GM12875 (cell line): ENCODE measurements around the gene ABTB1.

Experiments used
- H3K4me3 ChIP-seq: one replicate; pipeline ENCODE4 v1.5.1; 2011; ENCODE audit warnings: low read depth, low read length, control low read depth
- TF ChIP-seq, protein P1 (sequence below): IDR thresholded peaks from 2 replicates; pipeline ENCODE4 v1.5.1; 2011; ENCODE audit warnings: low read depth, mild to moderate bottlenecking, control low read depth, inconsistent platforms, low read length, moderate library complexity, borderline replicate concordance; ENCODE audit not compliant: insufficient read depth

ABTB1 gene

DNA sequence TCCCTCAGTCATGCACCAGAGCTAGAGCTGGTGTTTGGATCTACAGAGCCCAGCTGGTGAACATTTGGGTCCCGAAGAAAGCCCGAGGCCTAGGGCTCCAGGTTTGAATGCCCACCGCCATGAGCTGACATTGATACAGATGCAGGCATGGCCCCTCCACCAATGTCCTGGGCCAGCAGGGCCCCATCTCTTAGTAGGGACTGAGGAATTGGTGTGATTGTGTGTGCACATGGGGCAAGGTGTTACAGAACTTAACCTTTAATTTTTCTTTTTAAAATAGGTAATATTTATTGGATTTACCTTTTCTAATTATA, 32.8 kb upstream of the ABTB1 start:
- H3K4me3 ChIP-seq: no peak overlapping the region
- TF ChIP-seq, protein P1, sequence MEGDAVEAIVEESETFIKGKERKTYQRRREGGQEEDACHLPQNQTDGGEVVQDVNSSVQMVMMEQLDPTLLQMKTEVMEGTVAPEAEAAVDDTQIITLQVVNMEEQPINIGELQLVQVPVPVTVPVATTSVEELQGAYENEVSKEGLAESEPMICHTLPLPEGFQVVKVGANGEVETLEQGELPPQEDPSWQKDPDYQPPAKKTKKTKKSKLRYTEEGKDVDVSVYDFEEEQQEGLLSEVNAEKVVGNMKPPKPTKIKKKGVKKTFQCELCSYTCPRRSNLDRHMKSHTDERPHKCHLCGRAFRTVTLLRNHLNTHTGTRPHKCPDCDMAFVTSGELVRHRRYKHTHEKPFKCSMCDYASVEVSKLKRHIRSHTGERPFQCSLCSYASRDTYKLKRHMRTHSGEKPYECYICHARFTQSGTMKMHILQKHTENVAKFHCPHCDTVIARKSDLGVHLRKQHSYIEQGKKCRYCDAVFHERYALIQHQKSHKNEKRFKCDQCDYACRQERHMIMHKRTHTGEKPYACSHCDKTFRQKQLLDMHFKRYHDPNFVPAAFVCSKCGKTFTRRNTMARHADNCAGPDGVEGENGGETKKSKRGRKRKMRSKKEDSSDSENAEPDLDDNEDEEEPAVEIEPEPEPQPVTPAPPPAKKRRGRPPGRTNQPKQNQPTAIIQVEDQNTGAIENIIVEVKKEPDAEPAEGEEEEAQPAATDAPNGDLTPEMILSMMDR: no peak

DNA sequence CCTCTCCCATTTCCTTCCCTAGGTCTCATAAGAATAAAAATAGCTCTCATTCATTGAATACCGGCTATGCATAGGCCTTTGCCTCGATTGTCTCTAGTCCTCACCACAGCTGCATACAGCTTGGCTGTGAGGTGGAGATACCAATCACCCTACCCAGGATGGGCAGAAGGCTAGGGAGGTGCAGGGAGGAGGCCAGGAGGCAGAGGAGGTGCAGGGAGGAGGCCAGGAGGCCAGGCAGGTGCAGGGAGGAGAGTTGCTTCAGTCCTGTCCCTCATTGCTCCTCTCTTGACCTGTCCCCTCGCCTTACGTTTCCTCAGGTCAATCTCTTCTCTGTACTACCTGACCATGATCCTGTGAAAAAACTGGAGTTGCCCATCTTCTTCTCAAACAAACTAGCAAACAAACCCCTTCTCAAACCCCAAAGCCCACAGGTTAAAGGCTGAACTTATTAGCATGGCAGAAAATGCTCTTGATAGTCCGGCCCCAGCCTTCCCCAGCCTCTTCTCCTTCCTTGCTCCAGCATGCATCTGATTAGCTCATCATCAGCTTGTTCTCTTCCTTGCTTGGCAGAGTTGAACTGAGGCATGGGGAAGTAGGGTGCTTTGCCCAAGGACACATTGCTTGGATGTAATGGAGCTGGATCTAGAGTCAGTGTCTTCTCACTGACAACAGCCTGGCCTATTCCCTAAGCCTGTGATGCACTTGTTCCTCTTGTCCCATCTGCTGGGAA, 27.9 kb upstream of the ABTB1 start:
- TF ChIP-seq, protein P1: no peak

DNA sequence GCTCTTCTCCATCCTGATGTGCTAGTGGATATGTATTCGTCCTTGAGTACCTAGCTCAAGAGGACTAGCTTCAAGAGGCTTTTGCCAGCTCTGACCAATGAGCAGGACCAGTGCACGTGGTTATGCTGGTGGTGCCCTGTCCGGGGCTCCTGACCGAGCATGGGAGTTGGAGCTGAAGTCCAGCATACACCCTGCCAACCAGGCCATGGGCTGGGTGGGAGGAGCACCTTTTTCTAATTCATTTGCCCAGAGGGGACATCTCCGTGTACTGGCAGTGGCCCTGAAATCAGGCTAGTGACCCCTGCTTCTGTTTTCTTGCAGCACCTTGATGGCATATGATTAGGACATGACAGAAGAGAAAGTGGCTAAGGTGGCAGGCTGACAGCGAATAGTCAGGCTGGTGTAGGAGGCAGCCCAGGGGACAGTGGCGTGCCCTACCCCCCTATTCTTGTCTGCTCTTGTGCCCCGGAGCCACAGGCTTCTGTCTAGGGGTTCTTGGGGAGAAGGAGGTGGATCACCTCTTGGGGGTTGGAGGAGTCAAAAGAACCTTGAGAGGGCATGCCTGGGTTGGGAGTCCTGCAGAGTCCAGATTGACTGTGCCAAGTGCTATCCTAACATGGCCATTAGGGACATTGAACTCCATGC, 27.3 kb upstream of the ABTB1 start:
- TF ChIP-seq, protein P1: no peak

More for the DNA sequence above, 27.9 kb upstream of the ABTB1 start:
- no peak overlapping the region for H3K4me3 ChIP-seq

DNA sequence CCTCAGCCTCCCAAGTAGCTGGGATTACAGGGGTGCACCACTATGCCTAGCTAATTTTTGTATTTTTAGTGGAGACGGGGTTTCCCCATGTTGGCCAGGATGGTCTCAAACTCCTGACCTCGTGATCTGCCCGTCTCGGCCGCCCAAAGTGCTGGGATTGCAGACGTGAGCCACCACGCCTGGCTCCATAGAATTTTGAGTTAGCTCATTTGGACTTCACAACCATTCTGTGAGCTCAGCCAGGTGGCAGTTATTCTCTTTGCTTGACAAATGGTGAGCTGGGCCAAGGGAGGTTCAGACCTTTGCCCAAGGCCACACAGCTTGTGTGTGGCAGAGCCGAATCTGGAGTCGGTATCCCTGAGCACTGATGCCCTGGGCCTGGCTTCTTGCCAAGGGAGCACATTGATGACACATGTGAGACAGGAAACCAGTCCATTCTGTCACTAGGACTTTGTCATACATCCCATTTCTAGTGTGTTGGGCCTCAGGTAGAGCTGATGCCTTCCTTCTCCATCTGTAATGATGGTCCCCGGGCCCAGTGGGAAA, 26.2 kb upstream of the ABTB1 start:
- H3K4me3 ChIP-seq: no peak overlapping the region
- TF ChIP-seq, protein P1: no peak

More for the DNA sequence above, 27.3 kb upstream of the ABTB1 start:
- no peak overlapping the region for H3K4me3 ChIP-seq

DNA sequence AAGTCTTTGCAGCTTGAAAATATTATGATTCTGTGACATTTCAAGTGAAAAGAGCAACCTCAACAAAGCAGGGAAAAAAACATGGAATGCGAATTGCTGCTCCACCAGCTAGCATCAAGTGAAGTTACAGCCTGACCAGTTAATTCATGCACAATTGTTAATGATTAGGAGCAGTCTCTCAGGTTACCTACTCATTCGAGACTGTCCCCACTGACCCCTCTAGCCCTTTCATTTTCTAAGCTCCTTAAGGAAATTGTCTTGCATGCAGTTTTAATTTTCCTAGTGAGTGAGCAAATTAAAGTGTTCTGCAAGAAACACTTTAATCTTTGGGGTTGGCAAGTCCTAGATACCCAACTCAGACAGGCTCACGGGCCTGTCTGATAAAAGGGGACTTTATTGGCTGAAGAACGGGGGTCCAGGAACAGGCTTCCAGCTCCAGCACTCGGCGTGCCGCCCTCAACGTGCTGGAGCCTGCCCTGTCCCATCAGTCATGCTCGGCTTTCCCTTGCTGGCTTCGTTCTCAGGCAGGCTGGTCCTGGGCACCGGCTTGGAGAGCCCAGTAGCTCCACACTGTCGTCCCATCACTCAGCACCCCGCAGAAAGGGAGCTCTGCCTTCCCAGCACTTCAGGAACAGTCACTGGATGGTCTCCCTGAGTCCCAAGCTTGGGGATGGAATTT, 25.4 kb upstream of the ABTB1 start:
- TF ChIP-seq, protein P1: no peak
- H3K4me3 ChIP-seq: no peak overlapping the region

DNA sequence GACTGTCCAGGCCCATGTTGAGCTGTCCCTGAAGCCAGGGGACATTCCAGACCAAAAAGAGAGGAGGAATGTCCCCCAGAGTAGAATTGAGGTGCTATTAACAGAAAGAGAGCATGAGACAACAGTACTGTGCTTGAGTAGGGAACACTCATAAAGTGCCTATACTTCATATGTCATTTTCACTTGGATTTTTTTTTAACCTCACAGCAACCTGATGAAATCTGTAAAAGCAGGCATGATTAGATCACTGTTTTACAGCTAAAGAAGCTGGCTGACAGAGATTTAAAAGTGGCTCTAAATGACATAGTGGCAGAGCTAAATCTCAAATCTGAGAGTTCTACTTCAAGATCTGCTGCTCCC, 24.9 kb upstream of the ABTB1 start:
- TF ChIP-seq, protein P1: no peak

DNA sequence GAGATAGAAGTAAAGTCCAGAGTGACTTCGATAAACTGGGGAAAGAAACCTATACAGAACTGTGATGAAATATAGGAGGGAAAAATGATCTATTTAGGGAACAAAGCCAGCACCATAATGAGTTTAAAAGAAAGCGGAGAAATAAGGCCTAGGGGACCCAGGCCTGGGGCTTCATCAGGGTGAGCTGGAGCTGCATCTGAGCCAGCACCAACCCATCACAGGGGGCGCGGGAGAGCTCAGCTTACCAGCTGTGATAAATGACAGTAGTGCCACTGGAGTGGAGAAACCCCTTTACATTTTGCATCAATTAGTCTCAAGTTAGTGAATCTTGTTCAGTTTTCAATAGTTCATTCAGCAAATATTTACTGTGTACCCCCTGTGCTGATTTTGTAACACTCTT, 22.5 kb upstream of the ABTB1 start:
- H3K4me3 ChIP-seq: no peak overlapping the region
- TF ChIP-seq, protein P1: no peak

More for the DNA sequence above, 24.9 kb upstream of the ABTB1 start:
- no peak overlapping the region for H3K4me3 ChIP-seq
